ENCODE results near the gene ELFN2.

Gene ELFN2

DNA sequence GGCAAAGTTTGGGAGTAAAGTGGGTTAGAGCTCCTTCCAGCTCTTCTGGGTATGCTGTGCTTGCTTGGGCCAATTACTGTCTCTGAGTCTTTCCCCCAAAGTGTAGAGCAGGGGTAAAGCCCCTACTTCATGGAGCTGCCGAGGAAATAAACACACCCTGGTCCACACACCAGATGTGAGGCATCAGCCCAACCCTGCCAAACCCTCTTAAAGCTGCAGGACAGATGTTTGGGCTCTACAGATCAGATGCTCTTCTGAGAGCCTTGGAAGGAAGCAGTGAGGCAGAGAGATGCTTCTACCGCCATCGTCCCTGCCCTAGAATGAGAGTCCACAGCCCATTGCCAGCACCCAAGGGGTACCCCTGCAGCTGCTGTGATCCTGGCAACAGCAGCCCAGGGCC, 64.7 kb downstream of the ELFN2 start:
- H3K27ac ChIP-seq, result no peak overlapping the region
- TF ChIP-seq, protein P1, sequence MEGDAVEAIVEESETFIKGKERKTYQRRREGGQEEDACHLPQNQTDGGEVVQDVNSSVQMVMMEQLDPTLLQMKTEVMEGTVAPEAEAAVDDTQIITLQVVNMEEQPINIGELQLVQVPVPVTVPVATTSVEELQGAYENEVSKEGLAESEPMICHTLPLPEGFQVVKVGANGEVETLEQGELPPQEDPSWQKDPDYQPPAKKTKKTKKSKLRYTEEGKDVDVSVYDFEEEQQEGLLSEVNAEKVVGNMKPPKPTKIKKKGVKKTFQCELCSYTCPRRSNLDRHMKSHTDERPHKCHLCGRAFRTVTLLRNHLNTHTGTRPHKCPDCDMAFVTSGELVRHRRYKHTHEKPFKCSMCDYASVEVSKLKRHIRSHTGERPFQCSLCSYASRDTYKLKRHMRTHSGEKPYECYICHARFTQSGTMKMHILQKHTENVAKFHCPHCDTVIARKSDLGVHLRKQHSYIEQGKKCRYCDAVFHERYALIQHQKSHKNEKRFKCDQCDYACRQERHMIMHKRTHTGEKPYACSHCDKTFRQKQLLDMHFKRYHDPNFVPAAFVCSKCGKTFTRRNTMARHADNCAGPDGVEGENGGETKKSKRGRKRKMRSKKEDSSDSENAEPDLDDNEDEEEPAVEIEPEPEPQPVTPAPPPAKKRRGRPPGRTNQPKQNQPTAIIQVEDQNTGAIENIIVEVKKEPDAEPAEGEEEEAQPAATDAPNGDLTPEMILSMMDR (conservative IDR thresholded peaks at IDR 0.05), result no peak

DNA sequence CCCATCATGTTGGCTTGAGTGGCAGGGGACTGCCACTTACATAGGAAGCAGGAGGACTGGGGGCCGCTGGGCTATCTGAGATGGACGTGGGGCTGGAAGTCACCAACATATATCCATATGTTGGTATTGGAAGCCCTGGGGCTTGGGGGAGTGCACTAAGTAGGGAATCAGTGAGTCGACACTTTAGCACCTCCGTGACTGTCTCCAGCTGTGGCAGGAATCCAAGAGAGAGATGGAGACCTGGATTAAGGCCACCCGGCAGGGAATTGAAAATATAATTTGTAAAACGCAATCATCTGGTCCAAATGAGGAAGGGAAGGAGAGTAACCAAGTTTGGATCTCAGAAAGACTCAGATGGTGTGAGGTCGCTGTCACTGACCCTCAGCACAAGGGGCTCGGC, 68.4 kb downstream of the ELFN2 start:
- no peak overlapping the region for H3K27ac ChIP-seq
- TF ChIP-seq, protein P1 (conservative IDR thresholded peaks at IDR 0.05), result no peak

DNA sequence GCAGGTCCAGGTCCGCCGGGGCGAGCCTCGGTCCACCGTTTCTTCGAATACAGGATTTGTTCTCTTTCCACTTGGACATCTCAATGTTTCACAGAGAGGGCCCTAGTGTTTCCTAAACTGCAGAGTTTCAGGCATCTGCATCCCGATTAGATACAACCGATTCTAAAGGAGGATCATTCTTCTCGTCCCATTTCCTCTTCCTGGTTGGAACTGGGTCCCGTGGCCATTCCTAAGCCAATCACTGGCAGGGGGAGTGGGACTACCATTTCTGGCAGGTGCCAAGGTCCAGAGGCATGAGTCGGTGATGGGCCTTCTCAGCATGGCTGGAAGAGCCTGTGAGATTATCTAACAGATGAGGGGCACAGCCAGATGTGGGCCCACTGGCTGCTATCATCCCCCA, 68.9 kb downstream of the ELFN2 start:
- no peak overlapping the region for H3K27ac ChIP-seq

GRCh38 chr22:37357446-37358075, 69.7 kb downstream of the ELFN2 start:
- no peak overlapping the region for H3K27ac ChIP-seq
- TF ChIP-seq, protein P1 (conservative IDR thresholded peaks at IDR 0.05), result no peak

More for the DNA sequence above, 68.9 kb downstream of the ELFN2 start:
- TF ChIP-seq, protein P1 (conservative IDR thresholded peaks at IDR 0.05), result no peak

DNA sequence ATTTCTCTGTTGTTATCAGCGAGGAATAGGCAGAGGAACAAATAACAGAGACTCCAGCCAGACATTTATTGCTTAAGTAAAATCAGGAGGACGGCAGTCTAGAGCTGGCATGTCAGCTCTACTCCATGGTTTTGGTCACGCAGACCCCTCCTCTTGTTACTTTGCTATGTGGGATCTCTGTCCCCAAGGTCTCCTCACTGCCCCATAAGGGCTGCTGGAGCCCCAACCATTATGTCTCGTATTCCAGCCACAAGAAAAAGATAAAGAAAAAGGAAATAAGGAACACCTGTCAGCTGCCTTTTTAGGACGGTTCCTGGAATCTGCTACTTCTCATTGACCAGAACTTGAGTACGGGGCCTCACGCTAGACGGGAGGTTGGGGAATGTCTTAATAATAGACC, 70.4 kb downstream of the ELFN2 start:
- no peak overlapping the region for H3K27ac ChIP-seq
- TF ChIP-seq, protein P1 (conservative IDR thresholded peaks at IDR 0.05), result no peak

GRCh38 chr22:37355174-37355573, 72.1 kb downstream of the ELFN2 start:
- H3K27ac ChIP-seq, result no peak overlapping the region
- TF ChIP-seq, protein P1 (conservative IDR thresholded peaks at IDR 0.05), result no peak

- no peak overlapping the region for H3K27ac ChIP-seq
- TF ChIP-seq, protein P1 (conservative IDR thresholded peaks at IDR 0.05), result no peak
Measured at GRCh38 chr22:37354670-37355069, 72.6 kb downstream of the ELFN2 start.
